ENCODE measurements around the gene ARSD.

GRCh38 chrX:2889045-2889605 is 40.0 kb downstream of the ARSD start:
- TF ChIP-seq SP1 (IDR thresholded peaks at IDR 0.05; ENCODE audit: low read depth) = no peak
- TF ChIP-seq TCF7L2 (IDR thresholded peaks at IDR 0.05; ENCODE audit: borderline replicate concordance, extremely low read depth, insufficient read depth, insufficient read length) = no peak
- TF ChIP-seq RAD21 (IDR thresholded peaks at IDR 0.05; ENCODE audit: low read depth) = no peak
- TF ChIP-seq JUND (IDR thresholded peaks at IDR 0.05) = no peak
- no peak for TF ChIP-seq CTCF (IDR thresholded peaks at IDR 0.05 in 2 of 3, conservative IDR thresholded peaks at IDR 0.05 in 1 of 3; ENCODE audit: borderline replicate concordance in 1 of 3, insufficient read depth in 1 of 3, low read depth in 2 of 3, low read length in 2 of 3)
- no peak for TF ChIP-seq ZFX (IDR thresholded peaks at IDR 0.05)

Data from HCT116 (cell line).